KG1 (cell line): Measurements from ENCODE around the gene GPC5.

Experiments
- DNase-seq: peaks from one replicate; lab custom pipeline; 2025; lab: John Stamatoyannopoulos, UW

GPC5 gene

GRCh38 chr13:92549276-92549675, 1150.9 kb downstream of the GPC5 start:
- DNase-seq, result no peak

GRCh38 chr13:92553470-92554114, 1155.2 kb downstream of the GPC5 start:
- no peak for DNase-seq

- no peak for DNase-seq
Measured at GRCh38 chr13:92560883-92561282, 1162.5 kb downstream of the GPC5 start.

- no peak for DNase-seq
Measured at GRCh38 chr13:92564942-92565341, 1166.5 kb downstream of the GPC5 start.

- no peak for DNase-seq
Measured at GRCh38 chr13:92566767-92567166, 1168.3 kb downstream of the GPC5 start.

- no peak for DNase-seq
Measured at GRCh38 chr13:92572190-92572589, 1173.8 kb downstream of the GPC5 start.

GRCh38 chr13:92573467-92574057, 1175.1 kb downstream of the GPC5 start:
- no peak for DNase-seq

GRCh38 chr13:92574499-92574898, 1176.1 kb downstream of the GPC5 start:
- DNase-seq, result no peak

- no peak for DNase-seq
Measured at GRCh38 chr13:92575777-92576176, 1177.4 kb downstream of the GPC5 start.

- DNase-seq, result no peak
Measured at GRCh38 chr13:92578358-92578757, 1179.9 kb downstream of the GPC5 start.

- DNase-seq, result no peak
Measured at GRCh38 chr13:92589955-92590354, 1191.5 kb downstream of the GPC5 start.

GRCh38 chr13:92590503-92590908, 1192.1 kb downstream of the GPC5 start:
- DNase-seq, result no peak

- DNase-seq, result no peak
Measured at GRCh38 chr13:92591117-92591516, 1192.7 kb downstream of the GPC5 start.

GRCh38 chr13:92592757-92593156, 1194.3 kb downstream of the GPC5 start:
- DNase-seq, result no peak

GRCh38 chr13:92602560-92602959, 1204.1 kb downstream of the GPC5 start:
- no peak for DNase-seq

GRCh38 chr13:92609376-92609775, 1211.0 kb downstream of the GPC5 start:
- no peak for DNase-seq

GRCh38 chr13:92612892-92613291, 1214.5 kb downstream of the GPC5 start:
- DNase-seq, result no peak

- no peak for DNase-seq
Measured at GRCh38 chr13:92613921-92614320, 1215.5 kb downstream of the GPC5 start.

- no peak for DNase-seq
Measured at GRCh38 chr13:92621985-92622384, 1223.6 kb downstream of the GPC5 start.

- DNase-seq, result no peak
Measured at GRCh38 chr13:92622905-92623304, 1224.5 kb downstream of the GPC5 start.

GRCh38 chr13:92626274-92626673, 1227.9 kb downstream of the GPC5 start:
- no peak for DNase-seq

- no peak for DNase-seq
Measured at GRCh38 chr13:92640936-92641335, 1242.5 kb downstream of the GPC5 start.

GRCh38 chr13:92649140-92649813, 1250.9 kb downstream of the GPC5 start:
- DNase-seq, result no peak

GRCh38 chr13:92656103-92656502, 1257.7 kb downstream of the GPC5 start:
- no peak for DNase-seq
